Caco-2 (cell line): ENCODE data around the gene LPAR3. TPM values are rescaled to one million over a fixed set of nuclear protein-coding genes. Genes with fewer than 3 reads are reported as not detected.

Source experiments
- BruUV-seq: library from RNA; stranded (reverse); fragments of 400-500 nt; replicated peaks from 2 replicates; lab custom pipeline; 2021; lab: Mats Ljungman, UMichigan
- CTCF ChIA-PET: fragments of 300-600 bp; sonication (Branson Sonifier 250); formaldehyde crosslinking; loops from one replicate; lab custom pipeline; 2022; ENCODE audit warnings: antibody characterized with exemption; lab: Charles Lee
- POLR2A ChIA-PET: fragments of 300-600 bp; sonication (Branson Sonifier 250); formaldehyde crosslinking; loops from one replicate; lab custom pipeline; 2022; ENCODE audit warnings: antibody characterized with exemption; lab: Charles Lee
- DNase-seq, 2 experiments: peaks; one replicate each; pipeline versions ENCODE4 v3.0.0 to v3.0.0-alpha.2; 2020 to 2022
- H3K27me3 ChIP-seq: replicated peaks from 2 replicates; pipeline ENCODE4 v1.6.0; 2011; ENCODE audit warnings: low read length; ENCODE audit not compliant: control insufficient read depth, insufficient read depth
- H3K36me3 ChIP-seq: 2 replicates; pipeline ENCODE4 v1.5.1; 2011; ENCODE audit warnings: low read length; ENCODE audit not compliant: control insufficient read depth, insufficient read depth
- H3K4me1 ChIP-seq: fragments of 250-450 bp; sonication (Bioruptor Pico); 2 replicates; pipeline ENCODE4 v1.5.1; 2020; ENCODE audit warnings: mild to moderate bottlenecking
- H3K4me3 ChIP-seq: 2 replicates; pipeline ENCODE4 v1.5.1; 2011; ENCODE audit warnings: low read depth, mild to moderate bottlenecking, control low read depth, low read length
- H3K9me3 ChIP-seq: fragments of 250-450 bp; sonication (Bioruptor Pico); 2 replicates; pipeline ENCODE4 v1.5.1; 2020; ENCODE audit warnings: mild to moderate bottlenecking, moderate library complexity
- H3K27ac Mint-ChIP-seq: one replicate; pipeline ENCODE4 v1.8.0; 2022; ENCODE audit warnings: mixed read lengths; ENCODE audit not compliant: unreplicated experiment
- H3K27me3 Mint-ChIP-seq: one replicate; pipeline ENCODE4 v1.8.0; 2022; ENCODE audit warnings: mixed read lengths; ENCODE audit not compliant: insufficient read depth, unreplicated experiment
- H3K36me3 Mint-ChIP-seq: one replicate; pipeline ENCODE4 v1.8.0; 2022; ENCODE audit warnings: mild to moderate bottlenecking, mixed read lengths; ENCODE audit not compliant: insufficient read depth, unreplicated experiment
- H3K4me1 Mint-ChIP-seq: one replicate; pipeline ENCODE4 v1.8.0; 2022; ENCODE audit warnings: low read depth, mixed read lengths; ENCODE audit not compliant: unreplicated experiment
- H3K4me3 Mint-ChIP-seq: one replicate; pipeline ENCODE4 v1.8.0; 2022; ENCODE audit warnings: mild to moderate bottlenecking, moderate library complexity, mixed read lengths; ENCODE audit not compliant: unreplicated experiment
- H3K9me3 Mint-ChIP-seq: one replicate; pipeline ENCODE4 v1.8.0; 2022; ENCODE audit warnings: mixed read lengths; ENCODE audit not compliant: unreplicated experiment
- intact Hi-C: fragments of 100-400 bp; cut with micrococcal nuclease; formaldehyde crosslinking; loops from one replicate; pipeline ENCODE4 v1.10.0; 2022; ENCODE audit not compliant: unreplicated experiment
- total RNA-seq: library from RNA; stranded (reverse); gene quantifications from 2 replicates; pipeline ENCODE4 v1.2.3, GENCODE V29; 2022
- TF ChIP-seq, protein P1 (sequence below), 2 experiments: fragments of 200-600 bp in 1 of 2; IDR thresholded peaks; 1 replicate in 1 of 2; 2 replicates in 1 of 2; pipeline versions ENCODE4 v1.5.1 to v1.8.0; 2011 to 2022; ENCODE audit warnings: antibody characterized with exemption in 1 of 2, control low read depth in 1 of 2, inconsistent platforms in 1 of 2, low read depth in 1 of 2, low read length in 1 of 2, mild to moderate bottlenecking in 1 of 2, moderate library complexity in 1 of 2; ENCODE audit not compliant: insufficient read depth in 1 of 2, severe bottlenecking in 1 of 2, unreplicated experiment in 1 of 2

The LPAR3 gene
- total RNA-seq, 1 experiment from 2014 or later, result not detected

GRCh38 chr1:84772428-84772943, 120.5 kb downstream of the LPAR3 start:
- intact Hi-C loops, result loop anchor here (5.0 to 10.0 kb wide), 3 partner anchors 165 to 868 kb away; no protein-coding TSS in a partner anchor
- POLR2A ChIA-PET, result no interaction called here
- Histone ChIP-seq H3K27me3 (no peaks in the 10 kb centered on the region), H3K4me1 (no peaks in the 10 kb centered on the region), H3K4me3 (no peak overlapping the region), H3K36me3 (no peaks in the 10 kb centered on the region), H3K9me3 (no peaks in the 10 kb centered on the region)
- peak; percentile 58 for DNase-seq
- Mint-ChIP-seq H3K27ac (no peak overlapping the region), H3K9me3 (no peaks in the 10 kb centered on the region), H3K36me3 (no peaks in the 10 kb centered on the region), H3K27me3 (peaks cover 6% of the 10 kb centered on the region), H3K4me1 (no peaks in the 10 kb centered on the region), H3K4me3 (no peak overlapping the region)
- BruUV-seq, result no TSS peak
- TF ChIP-seq, protein P1, sequence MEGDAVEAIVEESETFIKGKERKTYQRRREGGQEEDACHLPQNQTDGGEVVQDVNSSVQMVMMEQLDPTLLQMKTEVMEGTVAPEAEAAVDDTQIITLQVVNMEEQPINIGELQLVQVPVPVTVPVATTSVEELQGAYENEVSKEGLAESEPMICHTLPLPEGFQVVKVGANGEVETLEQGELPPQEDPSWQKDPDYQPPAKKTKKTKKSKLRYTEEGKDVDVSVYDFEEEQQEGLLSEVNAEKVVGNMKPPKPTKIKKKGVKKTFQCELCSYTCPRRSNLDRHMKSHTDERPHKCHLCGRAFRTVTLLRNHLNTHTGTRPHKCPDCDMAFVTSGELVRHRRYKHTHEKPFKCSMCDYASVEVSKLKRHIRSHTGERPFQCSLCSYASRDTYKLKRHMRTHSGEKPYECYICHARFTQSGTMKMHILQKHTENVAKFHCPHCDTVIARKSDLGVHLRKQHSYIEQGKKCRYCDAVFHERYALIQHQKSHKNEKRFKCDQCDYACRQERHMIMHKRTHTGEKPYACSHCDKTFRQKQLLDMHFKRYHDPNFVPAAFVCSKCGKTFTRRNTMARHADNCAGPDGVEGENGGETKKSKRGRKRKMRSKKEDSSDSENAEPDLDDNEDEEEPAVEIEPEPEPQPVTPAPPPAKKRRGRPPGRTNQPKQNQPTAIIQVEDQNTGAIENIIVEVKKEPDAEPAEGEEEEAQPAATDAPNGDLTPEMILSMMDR (IDR thresholded peaks at IDR 0.05; ENCODE audit: insufficient read depth in 1 of 2, low read depth in 1 of 2, low read length in 1 of 2, severe bottlenecking in 1 of 2, unreplicated experiment in 1 of 2), result peak; percentile 66 to 80
- CTCF ChIA-PET, result interaction anchor here (0.5 to 1.0 kb wide), 3 partner anchors 10 to 241 kb away, joined by 4 to 5 read pairs (median 4); no protein-coding TSS in a partner anchor

DNA sequence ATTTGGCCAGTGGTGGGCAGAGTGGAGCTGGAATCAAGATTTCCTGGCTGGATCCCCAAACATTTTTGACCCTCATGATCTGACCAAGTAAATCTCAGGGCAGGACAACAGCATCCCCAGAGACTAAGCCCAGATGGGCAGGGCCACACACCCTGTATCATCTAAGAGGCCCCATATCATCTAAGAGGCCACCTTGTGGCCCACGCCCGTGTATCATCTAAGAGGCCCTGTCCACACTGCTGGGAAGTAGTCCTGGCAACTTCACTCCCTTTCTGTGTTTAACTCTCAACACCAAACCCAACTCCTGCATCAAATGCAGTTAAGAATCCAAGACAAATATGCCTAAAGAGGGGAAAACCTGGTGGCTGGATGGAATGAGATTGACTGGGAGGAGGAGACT, 121.1 kb downstream of the LPAR3 start:
- no TSS peak for BruUV-seq

GRCh38 chr1:84770481-84770880, 122.5 kb downstream of the LPAR3 start:
- Mint-ChIP-seq H3K36me3 (no peaks in the 10 kb centered on the region), H3K4me1 (no peaks in the 10 kb centered on the region), H3K27me3 (peaks cover 12% of the 10 kb centered on the region), H3K9me3 (no peaks in the 10 kb centered on the region), H3K27ac (no peak overlapping the region), H3K4me3 (no peak overlapping the region)
- no peaks in the 10 kb centered on the region for H3K36me3 ChIP-seq
- CTCF ChIA-PET, result no interaction called here
- no peaks in the 10 kb centered on the region for H3K9me3 ChIP-seq
- H3K4me3 ChIP-seq, result no peak overlapping the region
- no peaks in the 10 kb centered on the region for H3K4me1 ChIP-seq
- no TSS peak for BruUV-seq
- no peak for DNase-seq
- intact Hi-C loops, result loop anchor here (5.0 to 10.0 kb wide), 3 partner anchors 167 to 866 kb away; no protein-coding TSS in a partner anchor
- no peaks in the 10 kb centered on the region for H3K27me3 ChIP-seq
- TF ChIP-seq, protein P1 (IDR thresholded peaks at IDR 0.05; ENCODE audit: insufficient read depth in 1 of 2, low read depth in 1 of 2, low read length in 1 of 2, severe bottlenecking in 1 of 2, unreplicated experiment in 1 of 2), result no peak
- POLR2A ChIA-PET, result no interaction called here

More for the DNA sequence above, 121.1 kb downstream of the LPAR3 start:
- intact Hi-C loops, result loop anchor here (5.0 to 10.0 kb wide), 3 partner anchors 165 to 867 kb away; no protein-coding TSS in a partner anchor
- H3K36me3 Mint-ChIP-seq, result no peaks in the 10 kb centered on the region
- H3K4me1 Mint-ChIP-seq, result no peaks in the 10 kb centered on the region
- Histone ChIP-seq H3K27me3 (no peaks in the 10 kb centered on the region), H3K4me3 (no peak overlapping the region), H3K36me3 (no peaks in the 10 kb centered on the region), H3K9me3 (no peaks in the 10 kb centered on the region), H3K4me1 (no peaks in the 10 kb centered on the region)
- H3K4me3 Mint-ChIP-seq, result no peak overlapping the region
- no peaks in the 10 kb centered on the region for H3K9me3 Mint-ChIP-seq
- DNase-seq, result no peak
- POLR2A ChIA-PET, result no interaction called here
- TF ChIP-seq, protein P1 (IDR thresholded peaks at IDR 0.05; ENCODE audit: insufficient read depth in 1 of 2, low read depth in 1 of 2, low read length in 1 of 2, severe bottlenecking in 1 of 2, unreplicated experiment in 1 of 2), result no peak
- H3K27ac Mint-ChIP-seq, result no peak overlapping the region
- CTCF ChIA-PET, result interaction anchor here (0.5 to 1.0 kb wide), 3 partner anchors 11 to 240 kb away, joined by 4 to 5 read pairs (median 4); no protein-coding TSS in a partner anchor
- H3K27me3 Mint-ChIP-seq, result peaks cover 6% of the 10 kb centered on the region
